Measurements from ENCODE around the gene MRPL48.
"Not testable (repeated sequence)": the region's sequence is repeated elsewhere in the genome, so short reads cannot be mapped to it uniquely, and the experiment has no call there.

The MRPL48 gene

GRCh38 chr11:73750228-73750627 is 37.4 kb upstream of the MRPL48 start:
- DNase-seq (ENCODE audit: low read depth) = no peak
- no peak overlapping the region for H3K4me3 ChIP-seq (ENCODE audit: low read length)
- no peak for TF ChIP-seq CTCF (IDR thresholded peaks at IDR 0.05; ENCODE audit: insufficient read depth, low read depth, low read length, missing control alignments)

GRCh38 chr11:73750862-73751261 is 36.8 kb upstream of the MRPL48 start:
- H3K4me3 ChIP-seq (ENCODE audit: low read length); DNase-seq (ENCODE audit: low read depth): not testable (repeated sequence)

- no peak overlapping the region for H3K4me3 ChIP-seq (ENCODE audit: low read length)
- DNase-seq (ENCODE audit: low read depth) = peak; percentile 46
- TF ChIP-seq CTCF (IDR thresholded peaks at IDR 0.05; ENCODE audit: insufficient read depth, low read depth, low read length, missing control alignments) = no peak
Measured at GRCh38 chr11:73752216-73752867, 35.3 kb upstream of the MRPL48 start.

GRCh38 chr11:73752903-73753302 is 34.8 kb upstream of the MRPL48 start:
- no peak overlapping the region for H3K4me3 ChIP-seq (ENCODE audit: low read length)
- TF ChIP-seq CTCF (IDR thresholded peaks at IDR 0.05; ENCODE audit: insufficient read depth, low read depth, low read length, missing control alignments) = no peak
- no peak for DNase-seq (ENCODE audit: low read depth)

GRCh38 chr11:73753938-73754337 is 33.7 kb upstream of the MRPL48 start:
- DNase-seq (ENCODE audit: low read depth) = no peak
- H3K4me3 ChIP-seq (ENCODE audit: low read length) = no peak overlapping the region
- no peak for TF ChIP-seq CTCF (IDR thresholded peaks at IDR 0.05; ENCODE audit: insufficient read depth, low read depth, low read length, missing control alignments)

GRCh38 chr11:73755670-73756069 is 32.0 kb upstream of the MRPL48 start:
- TF ChIP-seq CTCF (IDR thresholded peaks at IDR 0.05; ENCODE audit: insufficient read depth, low read depth, low read length, missing control alignments) = no peak
- H3K4me3 ChIP-seq (ENCODE audit: low read length) = no peak overlapping the region
- DNase-seq (ENCODE audit: low read depth) = no peak

GRCh38 chr11:73757598-73757997 is 30.1 kb upstream of the MRPL48 start:
- TF ChIP-seq CTCF (IDR thresholded peaks at IDR 0.05; ENCODE audit: insufficient read depth, low read depth, low read length, missing control alignments) = no peak
- H3K4me3 ChIP-seq (ENCODE audit: low read length) = peak overlapping the region; percentile 83
- DNase-seq (ENCODE audit: low read depth) = peak; percentile 87
